NCI-H1417 (cell line): ENCODE data around the gene H2BK1.

Experiments
- DNase-seq, 3 experiments: peaks; one replicate each; lab custom pipeline; 2025; lab: John Stamatoyannopoulos, UW

The H2BK1 gene

DNA sequence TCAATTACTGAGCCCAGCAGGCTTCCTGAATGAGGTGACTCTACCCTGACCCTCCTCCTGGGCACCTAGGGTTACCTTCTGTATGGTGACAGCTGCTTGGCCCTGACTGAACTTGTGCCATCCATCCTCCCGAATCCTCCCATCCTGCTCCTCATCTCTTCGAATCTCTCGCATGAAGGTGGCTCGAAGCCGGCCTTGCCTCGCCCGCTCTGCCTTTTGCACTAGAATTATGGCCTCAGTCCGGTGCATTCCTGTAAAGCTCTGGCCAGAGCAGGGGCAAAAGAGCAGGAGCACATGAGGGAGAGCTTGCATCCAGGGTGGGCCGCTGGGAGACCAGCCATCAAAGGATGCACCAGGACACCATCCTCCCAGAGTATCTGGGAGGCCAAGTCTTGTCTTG lies 7.5 kb downstream of the H2BK1 start:
- no peak for DNase-seq

GRCh38 chr7:151201751-151202150 lies 8.5 kb downstream of the H2BK1 start:
- no peak for DNase-seq

GRCh38 chr7:151201344-151201743 lies 8.9 kb downstream of the H2BK1 start:
- DNase-seq = no peak

- DNase-seq = peak in 2 of 3 experiments; percentile 37
Measured at GRCh38 chr7:151198945-151199848, 11.1 kb downstream of the H2BK1 start.

DNA sequence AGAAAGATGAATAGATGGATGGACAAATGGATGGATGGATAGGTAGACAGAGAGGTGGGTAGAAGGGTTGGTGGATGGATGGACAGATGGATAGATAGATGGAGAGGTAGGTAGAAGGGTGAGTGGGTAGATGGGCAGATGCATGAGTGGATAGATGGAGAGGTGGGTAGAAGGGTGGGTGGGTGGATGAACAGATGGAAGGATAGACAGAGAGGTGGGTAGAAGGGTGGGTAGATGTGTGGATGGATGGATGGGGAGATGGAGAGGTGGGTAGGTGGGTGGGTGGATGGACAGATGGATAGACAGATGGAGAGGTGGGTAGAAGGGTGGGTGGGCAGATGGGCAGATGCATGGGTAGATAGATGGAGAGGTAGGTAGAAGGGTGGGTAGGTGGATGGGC lies 12.4 kb downstream of the H2BK1 start:
- no peak for DNase-seq

- DNase-seq = no peak
Measured at GRCh38 chr7:151195616-151196450, 14.5 kb downstream of the H2BK1 start.

DNA sequence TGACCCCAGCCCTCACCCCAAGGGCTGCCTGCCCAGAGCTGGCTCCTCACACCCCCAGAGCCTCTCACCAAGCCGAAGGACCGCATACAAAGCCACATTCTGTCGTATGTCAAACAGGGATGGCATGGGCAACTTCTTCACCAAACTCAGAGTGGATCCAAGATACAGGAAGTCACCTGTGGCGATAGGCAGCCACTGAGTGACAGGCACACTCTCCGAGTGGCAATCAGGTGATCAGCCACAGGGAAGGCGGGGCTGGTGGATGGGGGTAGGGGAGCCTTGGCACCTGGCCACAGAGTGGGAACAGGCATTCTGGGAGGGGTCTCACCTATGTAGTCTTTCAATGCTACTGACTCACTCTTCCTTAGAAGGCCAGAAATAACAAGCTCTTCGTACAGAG lies 16.1 kb downstream of the H2BK1 start:
- DNase-seq = no peak

GRCh38 chr7:151193203-151193978 lies 16.9 kb downstream of the H2BK1 start:
- no peak for DNase-seq

GRCh38 chr7:151192002-151192539 lies 18.2 kb downstream of the H2BK1 start:
- no peak for DNase-seq

- DNase-seq = no peak
Measured at GRCh38 chr7:151191544-151191943, 18.7 kb downstream of the H2BK1 start.

DNA sequence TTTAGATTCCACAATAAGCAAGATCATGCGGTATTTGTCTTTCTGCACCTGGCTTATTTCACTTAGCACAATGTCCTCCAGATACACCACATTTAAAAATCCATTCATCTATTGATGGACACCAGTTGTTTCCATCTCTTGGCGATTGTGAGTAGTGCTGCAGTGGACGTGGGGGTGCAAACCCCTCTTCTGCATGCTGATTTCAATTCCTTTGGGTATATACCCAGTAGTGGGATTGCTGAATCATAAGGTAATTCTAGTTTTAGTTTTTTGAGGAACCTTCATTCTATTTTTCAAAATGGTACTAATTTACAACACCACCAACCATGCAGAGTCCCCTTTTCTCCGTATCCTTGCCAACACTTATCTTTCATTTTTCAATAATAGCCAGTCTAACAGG lies 21.2 kb downstream of the H2BK1 start:
- DNase-seq = no peak

DNA sequence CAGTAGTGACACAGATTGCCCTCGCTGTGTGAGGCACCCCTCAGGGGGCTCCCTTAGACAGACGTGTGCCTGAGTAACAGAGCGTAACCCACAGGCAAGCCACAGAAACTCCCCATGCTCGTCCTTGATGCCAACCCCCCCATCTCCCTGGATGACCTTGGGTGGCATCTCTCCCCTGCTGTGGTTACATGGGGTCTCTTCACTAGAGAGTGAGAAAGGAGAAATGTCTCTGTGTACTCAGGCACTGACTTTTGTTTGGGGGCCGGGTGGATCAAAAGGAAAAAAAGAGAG lies 22.1 kb downstream of the H2BK1 start:
- DNase-seq = no peak

DNA sequence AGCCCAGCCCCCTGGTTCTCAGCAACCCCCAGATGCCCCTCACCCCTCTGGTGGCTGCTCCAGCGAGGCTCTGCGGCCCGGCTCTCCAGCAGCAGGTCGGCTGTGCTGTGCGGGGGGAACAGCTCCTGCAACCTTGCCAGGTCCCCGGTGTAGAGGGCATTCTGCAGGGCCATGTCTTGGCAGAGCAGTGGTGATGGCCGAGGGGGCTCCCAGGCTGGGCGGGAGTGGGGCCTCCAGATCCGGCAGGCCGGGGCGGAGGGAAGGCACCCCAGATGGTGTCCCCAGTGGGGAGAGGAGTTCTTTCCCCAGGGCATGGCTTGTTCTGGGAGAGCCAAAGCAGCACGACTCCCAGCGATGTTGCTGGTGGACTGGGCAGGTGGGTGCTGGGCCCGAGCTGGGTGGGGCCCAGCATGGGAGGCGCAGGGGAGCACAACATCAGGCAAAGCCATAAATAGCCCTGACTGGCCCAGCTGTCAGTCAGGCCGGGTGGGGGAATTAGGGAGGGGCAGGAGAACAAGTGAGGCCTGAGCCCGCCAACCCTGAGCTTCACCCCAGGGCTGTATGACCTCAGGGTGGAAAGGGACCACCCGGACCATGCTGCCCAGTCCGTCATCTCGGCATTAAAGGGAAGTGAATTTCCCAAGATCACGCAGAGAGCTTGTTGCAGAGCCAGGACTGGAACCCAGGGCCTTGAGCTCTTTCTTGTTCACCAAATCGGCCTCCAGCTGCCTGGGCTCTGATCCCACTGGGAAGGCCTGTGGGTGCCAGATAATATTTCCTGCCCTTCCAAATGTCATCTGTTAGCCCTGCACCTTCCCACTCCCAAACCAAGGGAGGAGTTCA lies 22.7 kb downstream of the H2BK1 start:
- no peak for DNase-seq

DNA sequence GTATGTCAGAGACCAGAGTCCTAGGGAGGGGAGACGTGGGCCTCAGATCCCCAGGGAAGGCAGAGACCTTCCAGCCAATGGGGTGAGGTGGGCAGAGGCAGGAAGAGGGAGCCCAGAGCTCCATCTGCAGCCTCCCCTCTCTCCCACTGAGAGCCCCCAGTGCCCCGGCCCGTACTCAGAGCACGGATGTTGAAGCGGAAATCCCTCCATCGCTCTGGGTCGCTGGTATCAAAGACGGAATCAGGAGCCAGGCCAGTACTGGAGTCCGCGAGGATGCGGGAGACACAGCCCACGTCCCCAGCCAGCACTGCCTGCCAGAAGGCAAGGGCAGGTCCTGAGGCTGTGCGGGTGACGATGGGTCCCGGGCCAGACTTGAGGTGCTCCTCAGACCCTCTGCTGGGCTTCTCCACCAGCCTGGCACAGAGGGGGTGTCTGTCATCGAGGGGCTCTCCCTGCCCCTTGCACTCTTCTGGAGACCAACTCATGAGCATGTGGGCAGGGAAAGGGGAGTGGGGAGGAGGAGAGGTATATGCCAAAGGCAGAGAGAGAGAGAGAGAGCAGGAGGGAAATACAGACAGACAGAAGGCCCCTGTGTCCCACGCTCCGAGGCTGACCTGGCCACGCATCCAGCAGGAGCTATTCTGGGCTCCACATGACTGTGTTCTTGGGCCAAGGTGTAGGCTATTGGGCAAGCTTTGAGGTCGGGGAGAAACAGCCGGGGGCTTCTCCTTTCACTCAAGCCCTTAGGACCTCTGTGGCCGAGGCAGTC lies 23.5 kb downstream of the H2BK1 start, which contains the start of gene ASB10:
TSS of gene ASB10 (minus strand) at position 611 of the 769 bp plus-strand sequence. CDS start at position 491, 120 bp downstream.
- DNase-seq = no peak

DNA sequence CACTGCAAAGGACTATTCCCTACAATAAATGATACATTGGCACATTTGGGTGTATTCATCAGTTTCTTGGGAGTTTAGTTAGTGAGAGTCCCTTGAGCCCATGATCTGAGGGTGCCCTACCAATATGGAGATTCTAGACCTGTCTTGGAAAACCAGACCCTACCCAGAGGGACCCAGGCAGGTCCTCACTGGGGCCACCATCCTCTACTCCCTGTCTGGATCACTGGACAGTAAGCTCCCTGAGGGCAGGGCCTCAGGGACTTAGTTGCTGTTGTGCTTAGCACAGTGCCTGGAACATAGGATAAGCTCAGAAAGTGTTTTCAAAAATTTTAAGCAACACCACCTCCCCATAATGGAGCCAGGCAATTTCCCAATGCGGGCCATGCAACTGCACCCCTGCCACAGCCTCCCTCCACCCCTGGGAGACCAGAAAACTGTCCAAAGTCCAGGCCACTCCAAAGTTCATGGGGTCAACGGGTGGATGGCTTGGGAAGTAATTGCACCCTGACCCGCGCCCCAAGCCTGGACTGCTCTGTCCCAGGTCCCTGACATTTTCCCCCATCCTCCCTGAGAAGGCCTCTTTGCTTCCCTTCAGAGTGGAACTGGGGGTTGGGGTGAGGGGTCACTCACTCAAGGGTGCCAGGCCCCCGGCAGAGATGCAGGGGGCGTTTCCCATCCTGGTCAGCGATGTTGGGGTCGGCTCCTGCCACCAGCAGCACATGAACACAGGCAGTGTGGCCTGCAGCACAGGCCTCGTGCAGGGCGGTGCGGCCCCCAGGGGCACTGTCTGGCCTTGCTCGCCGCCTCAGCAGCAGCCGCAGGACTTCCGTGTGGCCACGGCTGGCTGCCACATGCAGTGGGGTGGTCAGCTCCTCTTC lies 24.3 kb downstream of the H2BK1 start:
- no peak for DNase-seq

- no peak for DNase-seq
Measured at GRCh38 chr7:151181011-151181431, 29.3 kb downstream of the H2BK1 start.

DNA sequence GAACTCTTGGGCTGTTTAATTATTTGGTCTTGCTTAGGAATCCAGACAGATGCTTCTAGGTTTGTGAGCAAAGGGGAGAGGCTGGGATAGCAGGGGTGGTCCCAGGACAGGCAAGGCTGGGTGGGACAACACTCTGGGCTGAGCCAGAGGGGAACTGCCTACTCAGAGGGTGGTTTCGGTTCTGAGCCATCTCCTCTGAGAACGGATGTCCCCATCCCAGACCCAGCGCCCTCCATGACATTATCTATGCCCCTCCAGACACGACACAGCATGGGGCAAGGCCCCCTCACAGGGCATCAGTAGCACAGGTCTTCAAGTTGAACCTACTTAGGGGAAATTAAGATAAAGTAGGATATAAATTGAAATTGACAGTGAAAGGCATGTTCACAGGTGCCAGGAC lies 30.3 kb downstream of the H2BK1 start:
- no peak for DNase-seq

- no peak for DNase-seq
Measured at GRCh38 chr7:151179287-151179860, 30.9 kb downstream of the H2BK1 start.

- DNase-seq = no peak
Measured at GRCh38 chr7:151178831-151179230, 31.5 kb downstream of the H2BK1 start.
